ENCODE results near the gene NIM1K. TPM values are rescaled to one million over a fixed set of nuclear protein-coding genes. Genes with fewer than 3 reads are reported as not detected.

NIM1K gene
- total RNA-seq, 1 donor from 2014 or later, result 0.54 TPM

- Histone ChIP-seq H3K9me3 (ENCODE audit: insufficient read depth, low read depth, low read length) (no peaks in the 10 kb centered on the region), H3K4me3 (ENCODE audit: insufficient read depth, low read depth, low read length) (no peak overlapping the region), H3K27me3 (ENCODE audit: insufficient read depth, low read length) (no peaks in the 10 kb centered on the region), H3K27ac (ENCODE audit: low read depth, low read length) (no peak overlapping the region), H3K36me3 (ENCODE audit: insufficient read depth, low read length) (peaks cover 15% of the 10 kb centered on the region), H3K4me2 (ENCODE audit: low read length) (no peak overlapping the region), H3K9ac (ENCODE audit: low read length) (no peak overlapping the region), H3K4me1 (ENCODE audit: insufficient read depth, low read length) (no peaks in the 10 kb centered on the region), H4K20me1 (ENCODE audit: insufficient read depth, low read length) (peaks cover 17% of the 10 kb centered on the region), H2AFZ (ENCODE audit: low read depth, low read length) (no peak overlapping the region), H3K79me2 (ENCODE audit: insufficient read depth, low read length) (peaks cover 3% of the 10 kb centered on the region)
- no peaks in the 10 kb centered on the region for H3K4me1 Mint-ChIP-seq (ENCODE audit: low read depth, unreplicated experiment)
- no peak overlapping the region for H3K27ac Mint-ChIP-seq (ENCODE audit: unreplicated experiment)
- DNase-seq (ENCODE audit: low read depth), result no peak
- no peaks in the 10 kb centered on the region for H3K9me3 Mint-ChIP-seq (ENCODE audit: unreplicated experiment)
- FAIRE-seq, result no peak
- H3K4me3 Mint-ChIP-seq (ENCODE audit: unreplicated experiment), result no peak overlapping the region
- H3K36me3 Mint-ChIP-seq (ENCODE audit: low read depth, unreplicated experiment), result peaks cover 9% of the 10 kb centered on the region
- no peaks in the 10 kb centered on the region for H3K27me3 Mint-ChIP-seq (ENCODE audit: low read depth, unreplicated experiment)
- TF ChIP-seq EZH2 (IDR thresholded peaks at IDR 0.05; ENCODE audit: insufficient read depth, low read length) (no peak), CTCF (IDR thresholded peaks at IDR 0.05; ENCODE audit: insufficient read depth, low read depth, low read length) (no peak)
These were observed 19.2 kb upstream of the NIM1K start for GRCh38 chr5:43172779-43173178.

GRCh38 chr5:43174586-43174985 lies 17.4 kb upstream of the NIM1K start:
- peaks cover 9% of the 10 kb centered on the region for H3K36me3 Mint-ChIP-seq (ENCODE audit: low read depth, unreplicated experiment)
- H3K9me3 ChIP-seq (ENCODE audit: insufficient read depth, low read depth, low read length), result no peaks in the 10 kb centered on the region
- H3K27me3 Mint-ChIP-seq (ENCODE audit: low read depth, unreplicated experiment), result no peaks in the 10 kb centered on the region
- no peak overlapping the region for H3K4me3 Mint-ChIP-seq (ENCODE audit: unreplicated experiment)
- no peak overlapping the region for H3K9ac ChIP-seq (ENCODE audit: low read length)
- FAIRE-seq (no peak), DNase-seq (ENCODE audit: low read depth) (no peak)
- no peak overlapping the region for H3K27ac ChIP-seq (ENCODE audit: low read depth, low read length)
- H3K4me3 ChIP-seq (ENCODE audit: insufficient read depth, low read depth, low read length), result no peak overlapping the region
- H3K4me1 Mint-ChIP-seq (ENCODE audit: low read depth, unreplicated experiment), result no peaks in the 10 kb centered on the region
- peaks cover 6% of the 10 kb centered on the region for H4K20me1 ChIP-seq (ENCODE audit: insufficient read depth, low read length)
- peaks cover 12% of the 10 kb centered on the region for H3K36me3 ChIP-seq (ENCODE audit: insufficient read depth, low read length)
- no peak overlapping the region for H3K4me2 ChIP-seq (ENCODE audit: low read length)
- H3K79me2 ChIP-seq (ENCODE audit: insufficient read depth, low read length), result no peaks in the 10 kb centered on the region
- H2AFZ ChIP-seq (ENCODE audit: low read depth, low read length), result no peak overlapping the region
- no peak for TF ChIP-seq EZH2 (IDR thresholded peaks at IDR 0.05; ENCODE audit: insufficient read depth, low read length)
- H3K27ac Mint-ChIP-seq (ENCODE audit: unreplicated experiment), result no peak overlapping the region
- no peaks in the 10 kb centered on the region for H3K4me1 ChIP-seq (ENCODE audit: insufficient read depth, low read length)
- no peaks in the 10 kb centered on the region for H3K9me3 Mint-ChIP-seq (ENCODE audit: unreplicated experiment)
- no peaks in the 10 kb centered on the region for H3K27me3 ChIP-seq (ENCODE audit: insufficient read depth, low read length)

- FAIRE-seq, result no peak
- no peak overlapping the region for H3K4me3 Mint-ChIP-seq (ENCODE audit: unreplicated experiment)
These were observed 12.2 kb upstream of the NIM1K start for GRCh38 chr5:43179836-43180235.

More at GRCh38 chr5:43179836-43180235, 12.2 kb upstream of the NIM1K start:
- Mint-ChIP-seq H3K4me1 (ENCODE audit: low read depth, unreplicated experiment) (no peaks in the 10 kb centered on the region), H3K27me3 (ENCODE audit: low read depth, unreplicated experiment) (no peaks in the 10 kb centered on the region), H3K36me3 (ENCODE audit: low read depth, unreplicated experiment) (peaks cover 4% of the 10 kb centered on the region), H3K27ac (ENCODE audit: unreplicated experiment) (no peak overlapping the region), H3K9me3 (ENCODE audit: unreplicated experiment) (no peaks in the 10 kb centered on the region)
- H3K4me2 ChIP-seq (ENCODE audit: low read length), result no peak overlapping the region
- no peaks in the 10 kb centered on the region for H3K27me3 ChIP-seq (ENCODE audit: insufficient read depth, low read length)
- no peak overlapping the region for H2AFZ ChIP-seq (ENCODE audit: low read depth, low read length)
- H3K36me3 ChIP-seq (ENCODE audit: insufficient read depth, low read length), result no peaks in the 10 kb centered on the region
- no peaks in the 10 kb centered on the region for H3K9me3 ChIP-seq (ENCODE audit: insufficient read depth, low read depth, low read length)
- no peaks in the 10 kb centered on the region for H3K79me2 ChIP-seq (ENCODE audit: insufficient read depth, low read length)
- no peak overlapping the region for H3K4me3 ChIP-seq (ENCODE audit: insufficient read depth, low read depth, low read length)
- no peak overlapping the region for H3K27ac ChIP-seq (ENCODE audit: low read depth, low read length)
- no peaks in the 10 kb centered on the region for H3K4me1 ChIP-seq (ENCODE audit: insufficient read depth, low read length)
- TF ChIP-seq CTCF (IDR thresholded peaks at IDR 0.05; ENCODE audit: insufficient read depth, low read depth, low read length), result no peak
- no peak for TF ChIP-seq EZH2 (IDR thresholded peaks at IDR 0.05; ENCODE audit: insufficient read depth, low read length)
- no peak for DNase-seq (ENCODE audit: low read depth)
- H3K9ac ChIP-seq (ENCODE audit: low read length), result no peak overlapping the region
- peaks cover 6% of the 10 kb centered on the region for H4K20me1 ChIP-seq (ENCODE audit: insufficient read depth, low read length)

Measured in astrocyte (in vitro differentiated cells and primary cell).